GM08714 (cell line): ENCODE data around the gene PPP2R3B.
"Not testable (repeated sequence)": the region's sequence is repeated elsewhere in the genome, so short reads cannot be mapped to it uniquely, and the experiment has no call there.

Experiments used
- H3K4me3 ChIP-seq: fragments of 200-500 bp; sonication (Bioruptor generic); 2 replicates; pipeline ENCODE4 v1.5.1; 2014; ENCODE audit warnings: mild to moderate bottlenecking, low read length, inconsistent platforms
- ZNF274 ChIP-seq: IDR thresholded peaks from 2 replicates; pipeline ENCODE4 v1.6.1; 2012; ENCODE audit warnings: mild to moderate bottlenecking, low read depth, low read length

Gene PPP2R3B

GRCh38 chrX:386768-387575, at the start of gene PPP2R3B:
PPP2R3B (minus strand) TSS chrX:386907; CDS start chrX:386691, 216 bp downstream.
- TF ChIP-seq ZNF274, result no peak
- peak within 1 kb of the TSS; percentile 84 for H3K4me3 ChIP-seq

DNA sequence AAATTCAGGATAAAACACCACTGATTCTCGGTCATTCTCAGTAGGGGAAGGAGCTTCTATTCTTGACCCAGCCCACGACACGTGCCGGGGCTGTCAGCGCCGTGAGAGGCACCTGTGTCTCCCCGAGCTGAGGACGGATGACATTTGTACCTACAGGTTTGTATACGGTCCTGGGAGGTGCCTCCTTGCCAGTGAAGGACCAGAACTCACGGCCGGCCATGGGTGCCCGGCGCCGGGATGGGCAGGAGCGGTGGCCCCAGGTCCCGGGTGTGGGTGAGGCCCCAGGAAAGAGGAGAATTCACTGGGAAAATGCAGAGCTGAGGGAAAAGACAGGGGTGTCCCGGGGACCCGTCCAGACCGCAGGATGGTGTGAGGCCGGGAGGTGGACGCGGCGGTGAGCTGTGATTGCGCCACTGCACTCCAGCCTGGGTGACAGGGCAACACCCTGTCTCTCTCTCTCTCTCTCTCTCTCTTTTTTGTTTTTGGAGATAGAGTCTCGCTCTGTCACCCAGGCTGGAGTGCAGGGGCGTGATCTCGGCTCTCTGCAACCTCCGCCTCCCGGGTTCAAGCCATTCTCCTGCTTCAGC, 48.9 kb upstream of the PPP2R3B start:
- no peak for TF ChIP-seq ZNF274
- no peak overlapping the region for H3K4me3 ChIP-seq

- H3K4me3 ChIP-seq, result no peak overlapping the region
- no peak for TF ChIP-seq ZNF274
Observed at GRCh38 chrX:434946-435345, 48.2 kb upstream of the PPP2R3B start.

- H3K4me3 ChIP-seq, result no peak overlapping the region
Observed at GRCh38 chrX:433771-434170, 47.1 kb upstream of the PPP2R3B start.

DNA sequence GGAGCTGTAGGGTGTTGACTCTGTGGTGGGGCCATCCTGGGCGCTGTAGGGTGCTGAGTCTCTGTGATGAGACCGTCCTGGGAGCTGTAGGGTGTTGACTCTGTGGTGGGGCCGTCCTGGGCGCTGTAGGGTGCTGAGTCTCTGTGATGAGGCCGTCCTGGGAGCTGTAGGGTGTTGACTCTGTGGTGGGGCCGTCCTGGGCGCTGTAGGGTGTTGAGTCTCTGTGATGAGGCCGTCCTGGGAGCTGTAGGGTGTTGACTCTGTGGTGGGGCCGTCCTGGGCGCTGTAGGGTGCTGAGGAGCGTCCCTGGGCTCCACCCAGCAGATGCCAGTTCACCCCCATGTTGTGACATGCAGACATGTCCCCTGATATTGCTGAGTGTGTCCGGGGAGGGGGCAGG, 46.0 kb upstream of the PPP2R3B start:
- H3K4me3 ChIP-seq, result not testable (repeated sequence)

More at GRCh38 chrX:433771-434170, 47.1 kb upstream of the PPP2R3B start:
- no peak for TF ChIP-seq ZNF274

- H3K4me3 ChIP-seq, result no peak overlapping the region
- no peak for TF ChIP-seq ZNF274
Observed at GRCh38 chrX:431492-432111, 44.9 kb upstream of the PPP2R3B start.

- no peak overlapping the region for H3K4me3 ChIP-seq
- no peak for TF ChIP-seq ZNF274
Observed at GRCh38 chrX:431056-431455, 44.3 kb upstream of the PPP2R3B start.

DNA sequence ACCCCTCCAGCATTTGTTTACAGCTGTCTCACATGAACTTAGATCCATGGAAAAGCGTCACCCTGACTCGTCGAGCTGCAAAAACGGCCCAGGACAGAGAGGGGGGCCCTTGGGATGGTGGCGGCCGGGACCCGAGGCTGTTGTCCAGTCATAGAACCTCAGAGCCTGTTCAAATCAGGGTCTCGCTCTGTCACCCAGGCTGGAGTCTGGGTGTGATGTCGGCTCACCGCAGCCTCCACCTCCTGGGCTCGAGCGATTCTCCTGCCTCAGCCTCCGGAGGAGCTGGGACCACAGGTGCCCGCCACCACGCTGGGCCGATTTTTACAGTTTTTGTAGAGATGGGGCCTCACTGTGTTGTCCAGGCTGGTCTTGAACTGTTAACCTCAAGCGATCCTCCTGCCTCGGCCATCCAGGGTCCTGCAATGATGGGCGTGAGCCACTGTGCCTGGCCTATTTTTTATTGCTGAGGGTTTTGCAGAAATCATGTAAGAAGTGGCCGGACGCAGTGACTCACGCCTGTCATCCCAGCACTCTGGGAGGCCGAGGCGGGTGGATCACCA, 42.6 kb upstream of the PPP2R3B start:
- TF ChIP-seq ZNF274, result no peak

GRCh38 chrX:427812-428725, 41.4 kb upstream of the PPP2R3B start:
- H3K4me3 ChIP-seq, result no peak overlapping the region
- no peak for TF ChIP-seq ZNF274

More for the DNA sequence above, 42.6 kb upstream of the PPP2R3B start:
- H3K4me3 ChIP-seq, result no peak overlapping the region

GRCh38 chrX:426881-427280, 40.2 kb upstream of the PPP2R3B start:
- no peak overlapping the region for H3K4me3 ChIP-seq
- TF ChIP-seq ZNF274, result no peak

DNA sequence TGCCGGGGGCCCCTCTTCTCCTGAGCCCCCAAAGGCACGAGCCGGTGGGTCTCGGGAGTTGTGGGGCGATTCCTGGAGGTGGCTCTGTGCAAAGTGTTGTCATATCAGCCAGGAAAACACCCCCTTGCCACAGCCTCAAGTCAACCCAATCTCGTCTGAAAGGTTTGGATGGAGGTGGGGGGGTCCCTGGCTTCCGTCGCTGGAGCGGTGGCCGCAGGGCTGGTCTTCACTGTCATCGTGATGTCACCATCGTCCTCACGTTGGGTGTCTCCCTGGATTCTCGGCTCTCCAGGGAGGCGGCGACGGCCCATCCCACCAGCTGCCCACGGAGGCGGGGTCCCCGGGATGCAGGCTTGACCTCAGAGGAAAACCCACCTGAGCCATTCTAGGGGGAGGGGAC, 38.3 kb upstream of the PPP2R3B start:
- H3K4me3 ChIP-seq, result no peak overlapping the region
- no peak for TF ChIP-seq ZNF274

- H3K4me3 ChIP-seq, result no peak overlapping the region
- no peak for TF ChIP-seq ZNF274
Observed at GRCh38 chrX:421646-422391, 35.1 kb upstream of the PPP2R3B start.
